GM23338 (cell line): ENCODE measurements around the gene R3HDM2. TPM values are rescaled to one million over a fixed set of nuclear protein-coding genes. Genes with fewer than 3 reads are reported as not detected.

Experiments used
- ATAC-seq: fragments of 200-7000 bp; cut with Tn5 transposase; 3 replicates; pipeline ENCODE4 v1.9.1; 2020
- DNase-seq: peaks from one replicate; pipeline ENCODE4 v3.0.0-alpha.2; 2015; ENCODE audit warnings: low spot score
- H2AFZ ChIP-seq: fragments of 200-600 bp; sonication (generic); 2 replicates; pipeline ENCODE4 v1.8.0; 2016; ENCODE audit warnings: antibody characterized with exemption, mild to moderate bottlenecking, moderate library complexity
- H3F3A ChIP-seq: fragments of 200-600 bp; sonication (generic); replicated peaks from 2 replicates; pipeline ENCODE4 v1.8.0; 2017; ENCODE audit warnings: antibody characterized with exemption, mixed run types, low read depth
- H3K27ac ChIP-seq: fragments of 200-600 bp; sonication (generic); 2 replicates; pipeline ENCODE4 v1.6.1; 2016; ENCODE audit warnings: low read depth
- H3K27me3 ChIP-seq: fragments of 200-600 bp; sonication (generic); 2 replicates; pipeline ENCODE4 v1.8.0; 2016; ENCODE audit warnings: mild to moderate bottlenecking, mixed run types, moderate library complexity; ENCODE audit not compliant: insufficient read depth
- H3K36me3 ChIP-seq: fragments of 200-600 bp; sonication (generic); 2 replicates; pipeline ENCODE4 v1.8.0; 2016; ENCODE audit warnings: mild to moderate bottlenecking; ENCODE audit not compliant: insufficient read depth
- H3K4me1 ChIP-seq: fragments of 200-600 bp; sonication (generic); 2 replicates; pipeline ENCODE4 v1.8.0; 2016; ENCODE audit warnings: mild to moderate bottlenecking, moderate library complexity; ENCODE audit not compliant: insufficient read depth
- H3K4me2 ChIP-seq: fragments of 200-600 bp; sonication (generic); 2 replicates; pipeline ENCODE4 v1.7.1; 2017; ENCODE audit warnings: mixed run types
- H3K4me3 ChIP-seq: fragments of 200-600 bp; sonication (generic); 2 replicates; pipeline ENCODE4 v1.6.1; 2016; ENCODE audit warnings: mixed run types
- H3K79me2 ChIP-seq: fragments of 200-600 bp; sonication (generic); replicated peaks from 2 replicates; pipeline ENCODE4 v1.8.0; 2017; ENCODE audit warnings: mild to moderate bottlenecking; ENCODE audit not compliant: insufficient read depth
- H3K9me2 ChIP-seq: fragments of 200-600 bp; sonication (generic); 2 replicates; pipeline ENCODE4 v1.8.0; 2017; ENCODE audit not compliant: insufficient read depth
- H4K20me1 ChIP-seq: fragments of 200-600 bp; sonication (generic); replicated peaks from 2 replicates; pipeline ENCODE4 v1.8.0; 2017; ENCODE audit warnings: mild to moderate bottlenecking; ENCODE audit not compliant: insufficient read depth
- H3K27ac Mint-ChIP-seq: 2 replicates; pipeline ENCODE4 v1.8.0; 2020; ENCODE audit warnings: inconsistent platforms, mild to moderate bottlenecking, moderate library complexity, mixed read lengths
- H3K27me3 Mint-ChIP-seq: 3 replicates; pipeline ENCODE4 v1.8.0; 2022; ENCODE audit warnings: low read depth, mild to moderate bottlenecking, moderate library complexity, mixed read lengths, inconsistent platforms; ENCODE audit not compliant: insufficient read depth, poor library complexity
- H3K36me3 Mint-ChIP-seq: 3 replicates; pipeline ENCODE4 v1.8.0; 2021; ENCODE audit warnings: low read depth, mild to moderate bottlenecking, inconsistent platforms, moderate library complexity, mixed read lengths
- H3K4me1 Mint-ChIP-seq: 3 replicates; pipeline ENCODE4 v1.8.0; 2020; ENCODE audit warnings: mild to moderate bottlenecking, inconsistent platforms, mixed read lengths
- H3K4me3 Mint-ChIP-seq: 3 replicates; pipeline ENCODE4 v1.8.0; 2021; ENCODE audit warnings: moderate library complexity, mild to moderate bottlenecking, inconsistent platforms, mixed read lengths
- H3K9me3 Mint-ChIP-seq: 3 replicates; pipeline ENCODE4 v1.8.0; 2020; ENCODE audit warnings: moderate library complexity, mild to moderate bottlenecking, inconsistent platforms, mixed read lengths
- CREB1 ChIP-seq: fragments of 250-450 bp; sonication (Bioruptor Pico); IDR thresholded peaks from 2 replicates; pipeline ENCODE4 v1.5.0; 2020; ENCODE audit warnings: low read depth, mild to moderate bottlenecking, moderate library complexity
- ETS1 ChIP-seq: IDR thresholded peaks from 2 replicates; pipeline ENCODE4 v1.6.1; 2016; ENCODE audit warnings: antibody characterized with exemption
- EZH2 ChIP-seq: fragments of 200-600 bp; sonication (generic); IDR thresholded peaks from one replicate; pipeline ENCODE4 v1.8.0; 2017; ENCODE audit warnings: antibody characterized with exemption, mild to moderate bottlenecking, low read depth; ENCODE audit not compliant: unreplicated experiment
- EZH2phosphoT487 ChIP-seq: fragments of 200-600 bp; sonication (generic); IDR thresholded peaks from one replicate; pipeline ENCODE4 v1.8.1; 2018; ENCODE audit warnings: antibody characterized with exemption; ENCODE audit not compliant: unreplicated experiment
- JUNB ChIP-seq: IDR thresholded peaks from one replicate; pipeline ENCODE4 v1.6.1; 2016; ENCODE audit warnings: antibody characterized with exemption; ENCODE audit not compliant: unreplicated experiment
- NANOG ChIP-seq: IDR thresholded peaks from 2 replicates; pipeline ENCODE4 v1.6.1; 2016; ENCODE audit warnings: antibody characterized with exemption, borderline replicate concordance
- POLR2AphosphoS5 ChIP-seq: IDR thresholded peaks from 2 replicates; pipeline ENCODE4 v1.6.1; 2016; ENCODE audit warnings: antibody characterized with exemption, low read depth
- REST ChIP-seq: IDR thresholded peaks from one replicate; pipeline ENCODE4 v1.6.1; 2018; ENCODE audit warnings: antibody characterized with exemption; ENCODE audit not compliant: unreplicated experiment
- STAT1 ChIP-seq: IDR thresholded peaks from one replicate; pipeline ENCODE4 v1.6.1; 2016; ENCODE audit warnings: antibody characterized with exemption; ENCODE audit not compliant: unreplicated experiment
- ZNF114 ChIP-seq: fragments of 250-450 bp; sonication (Bioruptor Pico); IDR thresholded peaks from 2 replicates; pipeline ENCODE4 v1.5.0; 2020; ENCODE audit warnings: mild to moderate bottlenecking, moderate library complexity
- polyA plus RNA-seq: library from polyadenylated mRNA; unstranded; fragments of >200 nt; fragmentation: Nextera tagmentation; extraction: Ambion mirVana; gene quantifications from 2 replicates; pipeline ENCODE4 v1.2.1, GENCODE V29; 2016
- total RNA-seq: library from RNA; depleted of rRNA; stranded (reverse); fragments of >200 nt; shearing (Covaris generic); gene quantifications from 2 replicates; pipeline ENCODE4 v1.2.3, GENCODE V29; 2014
- TF ChIP-seq, protein P1 (sequence below): fragments of 250-450 bp; sonication (Bioruptor Pico); IDR thresholded peaks from 2 replicates; pipeline ENCODE4 v1.5.0; 2020; ENCODE audit warnings: mild to moderate bottlenecking, moderate library complexity

R3HDM2 gene
- total and polyA plus RNA-seq, 2 experiments from 2014 or later, result 9.6 to 19.6 TPM

GRCh38 chr12:57454213-57454565, 23.3 kb upstream of the R3HDM2 start:
- Histone ChIP-seq H4K20me1 (no peaks in the 10 kb centered on the region), H3K27me3 (no peaks in the 10 kb centered on the region), H2AFZ (no peak overlapping the region), H3K4me1 (peaks cover 60% of the 10 kb centered on the region), H3K27ac (peak overlapping the region; percentile 99), H3K79me2 (peaks cover 19% of the 10 kb centered on the region), H3K9me2 (no peaks in the 10 kb centered on the region), H3K4me3 (no peak overlapping the region; the same call in 1 of the 2 replicates), H3K36me3 (no peaks in the 10 kb centered on the region), H3F3A (peaks cover 10% of the 10 kb centered on the region; the same call in 1 of the 2 replicates), H3K4me2 (peak overlapping the region; percentile 74)
- H3K4me1 Mint-ChIP-seq, result peaks cover 60% of the 10 kb centered on the region
- TF ChIP-seq EZH2phosphoT487 (no peak), REST (no peak), EZH2 (no peak), NANOG (no peak), ZNF114 (CRISPR knock-in tag) (no peak), STAT1 (no peak), JUNB (no peak), POLR2AphosphoS5 (no peak), ETS1 (no peak), CREB1 (CRISPR knock-in tag) (no peak)
- TF ChIP-seq, protein P1, sequence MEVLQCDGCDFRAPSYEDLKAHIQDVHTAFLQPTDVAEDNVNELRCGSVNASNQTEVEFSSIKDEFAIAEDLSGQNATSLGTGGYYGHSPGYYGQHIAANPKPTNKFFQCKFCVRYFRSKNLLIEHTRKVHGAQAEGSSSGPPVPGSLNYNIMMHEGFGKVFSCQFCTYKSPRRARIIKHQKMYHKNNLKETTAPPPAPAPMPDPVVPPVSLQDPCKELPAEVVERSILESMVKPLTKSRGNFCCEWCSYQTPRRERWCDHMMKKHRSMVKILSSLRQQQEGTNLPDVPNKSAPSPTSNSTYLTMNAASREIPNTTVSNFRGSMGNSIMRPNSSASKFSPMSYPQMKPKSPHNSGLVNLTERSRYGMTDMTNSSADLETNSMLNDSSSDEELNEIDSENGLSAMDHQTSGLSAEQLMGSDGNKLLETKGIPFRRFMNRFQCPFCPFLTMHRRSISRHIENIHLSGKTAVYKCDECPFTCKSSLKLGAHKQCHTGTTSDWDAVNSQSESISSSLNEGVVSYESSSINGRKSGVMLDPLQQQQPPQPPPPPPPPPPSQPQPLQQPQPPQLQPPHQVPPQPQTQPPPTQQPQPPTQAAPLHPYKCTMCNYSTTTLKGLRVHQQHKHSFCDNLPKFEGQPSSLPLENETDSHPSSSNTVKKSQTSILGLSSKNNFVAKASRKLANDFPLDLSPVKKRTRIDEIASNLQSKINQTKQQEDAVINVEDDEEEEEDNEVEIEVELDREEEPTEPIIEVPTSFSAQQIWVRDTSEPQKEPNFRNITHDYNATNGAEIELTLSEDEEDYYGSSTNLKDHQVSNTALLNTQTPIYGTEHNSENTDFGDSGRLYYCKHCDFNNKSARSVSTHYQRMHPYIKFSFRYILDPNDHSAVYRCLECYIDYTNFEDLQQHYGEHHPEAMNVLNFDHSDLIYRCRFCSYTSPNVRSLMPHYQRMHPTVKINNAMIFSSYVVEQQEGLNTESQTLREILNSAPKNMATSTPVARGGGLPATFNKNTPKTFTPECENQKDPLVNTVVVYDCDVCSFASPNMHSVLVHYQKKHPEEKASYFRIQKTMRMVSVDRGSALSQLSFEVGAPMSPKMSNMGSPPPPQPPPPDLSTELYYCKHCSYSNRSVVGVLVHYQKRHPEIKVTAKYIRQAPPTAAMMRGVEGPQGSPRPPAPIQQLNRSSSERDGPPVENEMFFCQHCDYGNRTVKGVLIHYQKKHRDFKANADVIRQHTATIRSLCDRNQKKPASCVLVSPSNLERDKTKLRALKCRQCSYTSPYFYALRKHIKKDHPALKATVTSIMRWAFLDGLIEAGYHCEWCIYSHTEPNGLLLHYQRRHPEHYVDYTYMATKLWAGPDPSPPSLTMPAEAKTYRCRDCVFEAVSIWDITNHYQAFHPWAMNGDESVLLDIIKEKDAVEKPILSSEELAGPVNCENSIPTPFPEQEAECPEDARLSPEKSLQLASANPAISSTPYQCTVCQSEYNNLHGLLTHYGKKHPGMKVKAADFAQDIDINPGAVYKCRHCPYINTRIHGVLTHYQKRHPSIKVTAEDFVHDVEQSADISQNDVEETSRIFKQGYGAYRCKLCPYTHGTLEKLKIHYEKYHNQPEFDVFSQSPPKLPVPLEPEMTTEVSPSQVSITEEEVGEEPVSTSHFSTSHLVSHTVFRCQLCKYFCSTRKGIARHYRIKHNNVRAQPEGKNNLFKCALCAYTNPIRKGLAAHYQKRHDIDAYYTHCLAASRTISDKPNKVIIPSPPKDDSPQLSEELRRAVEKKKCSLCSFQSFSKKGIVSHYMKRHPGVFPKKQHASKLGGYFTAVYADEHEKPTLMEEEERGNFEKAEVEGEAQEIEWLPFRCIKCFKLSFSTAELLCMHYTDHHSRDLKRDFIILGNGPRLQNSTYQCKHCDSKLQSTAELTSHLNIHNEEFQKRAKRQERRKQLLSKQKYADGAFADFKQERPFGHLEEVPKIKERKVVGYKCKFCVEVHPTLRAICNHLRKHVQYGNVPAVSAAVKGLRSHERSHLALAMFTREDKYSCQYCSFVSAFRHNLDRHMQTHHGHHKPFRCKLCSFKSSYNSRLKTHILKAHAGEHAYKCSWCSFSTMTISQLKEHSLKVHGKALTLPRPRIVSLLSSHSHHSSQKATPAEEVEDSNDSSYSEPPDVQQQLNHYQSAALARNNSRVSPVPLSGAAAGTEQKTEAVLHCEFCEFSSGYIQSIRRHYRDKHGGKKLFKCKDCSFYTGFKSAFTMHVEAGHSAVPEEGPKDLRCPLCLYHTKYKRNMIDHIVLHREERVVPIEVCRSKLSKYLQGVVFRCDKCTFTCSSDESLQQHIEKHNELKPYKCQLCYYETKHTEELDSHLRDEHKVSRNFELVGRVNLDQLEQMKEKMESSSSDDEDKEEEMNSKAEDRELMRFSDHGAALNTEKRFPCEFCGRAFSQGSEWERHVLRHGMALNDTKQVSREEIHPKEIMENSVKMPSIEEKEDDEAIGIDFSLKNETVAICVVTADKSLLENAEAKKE (CRISPR knock-in tag), result no peak
- no peaks in the 10 kb centered on the region; the same call in 2 of the 3 replicates for H3K9me3 Mint-ChIP-seq
- H3K4me3 Mint-ChIP-seq, result peak overlapping the region; percentile 82
- no peak for DNase-seq
- ATAC-seq, result no peak
- peaks cover 25% of the 10 kb centered on the region for H3K36me3 Mint-ChIP-seq
- peaks cover 35% of the 10 kb centered on the region for H3K27me3 Mint-ChIP-seq
- H3K27ac Mint-ChIP-seq, result peak overlapping the region; percentile 100
